Cardiac muscle cell (in vitro differentiated cells and primary cell): ENCODE results near the gene CREB3. TPM values are rescaled to one million over a fixed set of nuclear protein-coding genes. Genes with fewer than 3 reads are reported as not detected.
A peak's percentile ranks its signal among the peaks of the same experiment; 100 is the strongest.

Source experiments
- DNase-seq, 2 donors: peaks; one replicate each; pipeline versions ENCODE4 v3.0.0 to v3.0.0-alpha.2; 2010 to 2017; ENCODE audit warnings: low read depth in 1 of 2, low spot score in 1 of 2
- H3K27ac ChIP-seq: fragments of 200-600 bp; sonication (generic); 2 replicates; pipeline ENCODE4 v1.5.1; 2016
- H3K27me3 ChIP-seq: fragments of 200-600 bp; sonication (generic); 2 replicates; pipeline ENCODE4 v1.6.0; 2016; ENCODE audit warnings: control low read depth
- H3K36me3 ChIP-seq: fragments of 200-600 bp; sonication (generic); 2 replicates; pipeline ENCODE4 v1.5.1; 2016; ENCODE audit warnings: control low read depth
- H3K4me1 ChIP-seq: fragments of 200-600 bp; sonication (generic); 2 replicates; pipeline ENCODE4 v1.8.1; 2017; ENCODE audit warnings: low read depth, mild to moderate bottlenecking, mixed run types
- H3K4me3 ChIP-seq: fragments of 200-600 bp; sonication (generic); 2 replicates; pipeline ENCODE4 v1.5.1; 2016; ENCODE audit warnings: mild to moderate bottlenecking
- H3K9me3 ChIP-seq: fragments of 200-600 bp; sonication (generic); 2 replicates; pipeline ENCODE4 v1.5.1; 2017; ENCODE audit warnings: low read depth, mild to moderate bottlenecking, control low read depth
- polyA plus RNA-seq: library from polyadenylated mRNA; unstranded; fragments of >200 nt; fragmentation: Nextera tagmentation; extraction: Ambion mirVana; gene quantifications from 2 replicates; pipeline ENCODE4 v1.2.1, GENCODE V29; 2016
- total RNA-seq: library from RNA; depleted of rRNA; stranded (reverse); fragments of >200 nt; gene quantifications from 2 replicates; pipeline ENCODE4 v1.2.3, GENCODE V29; 2016
- TF ChIP-seq, protein P1 (sequence below): IDR thresholded peaks from 2 replicates; pipeline ENCODE4 v1.5.1; 2012; ENCODE audit warnings: low read depth, mild to moderate bottlenecking, low read length

Gene CREB3
- total and polyA plus RNA-seq, 2 experiments from 2014 or later: 45.7 to 84.2 TPM

- Histone ChIP-seq H3K4me3 (peak overlapping the region; percentile 76), H3K27ac (peak overlapping the region; percentile 100), H3K27me3 (no peaks in the 10 kb centered on the region), H3K36me3 (peaks cover 28% of the 10 kb centered on the region), H3K4me1 (peaks cover 37% of the 10 kb centered on the region), H3K9me3 (no peaks in the 10 kb centered on the region)
- TF ChIP-seq, protein P1, sequence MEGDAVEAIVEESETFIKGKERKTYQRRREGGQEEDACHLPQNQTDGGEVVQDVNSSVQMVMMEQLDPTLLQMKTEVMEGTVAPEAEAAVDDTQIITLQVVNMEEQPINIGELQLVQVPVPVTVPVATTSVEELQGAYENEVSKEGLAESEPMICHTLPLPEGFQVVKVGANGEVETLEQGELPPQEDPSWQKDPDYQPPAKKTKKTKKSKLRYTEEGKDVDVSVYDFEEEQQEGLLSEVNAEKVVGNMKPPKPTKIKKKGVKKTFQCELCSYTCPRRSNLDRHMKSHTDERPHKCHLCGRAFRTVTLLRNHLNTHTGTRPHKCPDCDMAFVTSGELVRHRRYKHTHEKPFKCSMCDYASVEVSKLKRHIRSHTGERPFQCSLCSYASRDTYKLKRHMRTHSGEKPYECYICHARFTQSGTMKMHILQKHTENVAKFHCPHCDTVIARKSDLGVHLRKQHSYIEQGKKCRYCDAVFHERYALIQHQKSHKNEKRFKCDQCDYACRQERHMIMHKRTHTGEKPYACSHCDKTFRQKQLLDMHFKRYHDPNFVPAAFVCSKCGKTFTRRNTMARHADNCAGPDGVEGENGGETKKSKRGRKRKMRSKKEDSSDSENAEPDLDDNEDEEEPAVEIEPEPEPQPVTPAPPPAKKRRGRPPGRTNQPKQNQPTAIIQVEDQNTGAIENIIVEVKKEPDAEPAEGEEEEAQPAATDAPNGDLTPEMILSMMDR: no peak
- peak; percentile 50 to 54 for DNase-seq
These were observed 505 bp downstream of the CREB3 start for GRCh38 chr9:35732800-35733541.

DNA sequence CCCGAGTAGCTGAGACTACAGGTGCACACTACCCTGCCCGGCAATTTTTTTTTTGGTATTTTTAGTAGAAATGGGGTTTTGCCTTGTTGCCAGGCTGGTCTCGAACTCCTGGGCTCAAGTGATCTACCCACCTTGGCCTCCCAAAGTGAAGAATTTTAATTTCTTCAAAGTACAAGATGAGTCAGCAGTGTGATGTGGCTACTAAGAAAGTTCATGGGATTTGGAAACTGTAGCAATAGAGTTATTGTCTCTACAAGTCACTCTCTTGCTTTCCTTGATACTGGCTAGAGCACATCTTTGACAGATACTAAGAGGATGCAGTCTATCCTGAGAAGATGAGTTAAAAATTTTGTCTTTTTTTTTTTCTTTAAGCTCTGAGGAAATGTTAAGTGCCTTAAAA is 1.6 kb downstream of the CREB3 start:
- no peaks in the 10 kb centered on the region for H3K27me3 ChIP-seq
- peak overlapping the region; percentile 100 for H3K27ac ChIP-seq
- TF ChIP-seq, protein P1: no peak
- H3K4me3 ChIP-seq: no peak overlapping the region
- no peaks in the 10 kb centered on the region for H3K9me3 ChIP-seq
- H3K36me3 ChIP-seq: peaks cover 40% of the 10 kb centered on the region
- DNase-seq: no peak
- H3K4me1 ChIP-seq: peaks cover 29% of the 10 kb centered on the region

GRCh38 chr9:35736201-35736633 is 3.8 kb downstream of the CREB3 start:
- TF ChIP-seq, protein P1: peak; percentile 97
- no peaks in the 10 kb centered on the region for H3K27me3 ChIP-seq
- peaks cover 8% of the 10 kb centered on the region for H3K4me1 ChIP-seq
- peak; percentile 72 to 89 for DNase-seq
- peak overlapping the region; percentile 77 for H3K27ac ChIP-seq
- H3K9me3 ChIP-seq: no peaks in the 10 kb centered on the region
- H3K4me3 ChIP-seq: no peak overlapping the region
- H3K36me3 ChIP-seq: peaks cover 58% of the 10 kb centered on the region

DNA sequence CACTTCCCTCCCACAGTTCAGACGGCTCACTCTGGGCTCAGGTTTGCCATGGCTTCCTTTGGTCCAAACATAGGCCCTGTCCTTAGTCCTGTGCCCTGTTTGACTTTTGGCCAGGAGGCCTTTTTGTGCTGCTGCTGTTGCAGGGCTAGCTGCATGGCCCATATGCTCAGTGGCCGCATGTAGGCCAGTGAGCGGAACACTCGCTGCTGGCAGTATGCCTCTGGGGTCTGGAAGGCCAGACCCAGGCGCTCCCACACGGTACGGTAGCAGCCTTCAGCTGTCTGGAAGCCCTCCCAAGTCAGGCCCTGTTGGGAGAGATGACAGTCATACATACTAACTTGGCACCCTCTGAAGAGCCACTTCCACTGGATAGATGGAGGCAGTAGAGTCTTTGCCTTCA is 4.7 kb downstream of the CREB3 start:
- no peak overlapping the region for H3K4me3 ChIP-seq
- no peaks in the 10 kb centered on the region for H3K9me3 ChIP-seq
- peaks cover 8% of the 10 kb centered on the region for H3K4me1 ChIP-seq
- H3K27me3 ChIP-seq: no peaks in the 10 kb centered on the region
- H3K36me3 ChIP-seq: peaks cover 66% of the 10 kb centered on the region
- DNase-seq: no peak
- TF ChIP-seq, protein P1: no peak
- H3K27ac ChIP-seq: peak overlapping the region; percentile 77

- DNase-seq: no peak
- TF ChIP-seq, protein P1: no peak
- Histone ChIP-seq H3K27ac (no peak overlapping the region), H3K4me1 (peaks cover 5% of the 10 kb centered on the region), H3K36me3 (peaks cover 76% of the 10 kb centered on the region), H3K9me3 (no peaks in the 10 kb centered on the region), H3K27me3 (no peaks in the 10 kb centered on the region), H3K4me3 (no peak overlapping the region)
These were observed 5.7 kb downstream of the CREB3 start for GRCh38 chr9:35738186-35738585.
